ENCODE data around the gene TIAM1.

- TF ChIP-seq CTCF (IDR thresholded peaks at IDR 0.05), result no peak
- no peak for TF ChIP-seq EP300 (IDR thresholded peaks at IDR 0.05)
- no peak for TF ChIP-seq POLR2A (IDR thresholded peaks at IDR 0.05; ENCODE audit: low read depth)
- no peak for TF ChIP-seq POLR2AphosphoS5 (IDR thresholded peaks at IDR 0.05)
Measured at GRCh38 chr21:31194510-31195293, 149.4 kb downstream of the TIAM1 start.

Measured in esophagus muscularis mucosa (tissue), 4 donors.